Activated CD4-positive, alpha-beta T cell treated with anti-CD3 and anti-CD28 coated beads, Interleukin-2, amount 10 ng/mL, durations not matched to agents 24 days and 14 days (primary cell): ENCODE results near the gene LGR6. TPM values are rescaled to one million over a fixed set of nuclear protein-coding genes. Genes with fewer than 3 reads are reported as not detected.
A peak's percentile ranks its signal among the peaks of the same experiment; 100 is the strongest.
"Not testable (repeated sequence)": the region's sequence is repeated elsewhere in the genome, so short reads cannot be mapped to it uniquely, and the experiment has no call there.

Source experiments
- DNase-seq: peaks from one replicate; pipeline ENCODE4 v3.0.0; 2022
- H3K27ac Mint-ChIP-seq: one replicate; pipeline ENCODE4 v1.8.0; 2022; ENCODE audit warnings: mild to moderate bottlenecking, mixed read lengths
- H3K27me3 Mint-ChIP-seq: one replicate; pipeline ENCODE4 v1.8.0; 2022; ENCODE audit warnings: mixed read lengths
- H3K36me3 Mint-ChIP-seq: one replicate; pipeline ENCODE4 v1.8.0; 2022; ENCODE audit warnings: low read depth, mild to moderate bottlenecking, mixed read lengths
- H3K4me1 Mint-ChIP-seq: one replicate; pipeline ENCODE4 v1.8.0; 2021; ENCODE audit warnings: mixed read lengths
- H3K4me3 Mint-ChIP-seq: one replicate; pipeline ENCODE4 v1.8.0; 2022; ENCODE audit warnings: mild to moderate bottlenecking, moderate library complexity, mixed read lengths
- H3K9me3 Mint-ChIP-seq: one replicate; pipeline ENCODE4 v1.8.0; 2021; ENCODE audit warnings: mixed read lengths
- intact Hi-C: fragments of 100-400 bp; cut with micrococcal nuclease; formaldehyde crosslinking; loops from one replicate; pipeline ENCODE4 v1.15.1; 2023
- total RNA-seq: library from RNA; stranded (reverse); gene quantifications from 2 replicates; pipeline ENCODE4 v1.2.3, GENCODE V29; 2022

LGR6 gene
- total RNA-seq, 1 donor from 2014 or later: not detected

- peak; percentile 74 for DNase-seq
- intact Hi-C loops: loop anchor here (10.0 kb wide), 1 partner anchor 642 kb away; the partner anchor contains the start of gene KDM5B
- Mint-ChIP-seq H3K27ac (peak overlapping the region; percentile 97), H3K27me3 (no peaks in the 10 kb centered on the region), H3K4me1 (peaks cover 75% of the 10 kb centered on the region), H3K9me3 (no peaks in the 10 kb centered on the region), H3K36me3 (peaks cover 30% of the 10 kb centered on the region), H3K4me3 (peak overlapping the region; percentile 99)
Observed at GRCh38 chr1:202162418-202163280, 30.9 kb upstream of the LGR6 start.

- peak overlapping the region; percentile 97 for H3K27ac Mint-ChIP-seq
- peak overlapping the region; percentile 99 for H3K4me3 Mint-ChIP-seq
- peaks cover 23% of the 10 kb centered on the region for H3K36me3 Mint-ChIP-seq
- peak; percentile 58 for DNase-seq
- intact Hi-C loops: loop anchor here (10.0 kb wide), 1 partner anchor 641 kb away; the partner anchor contains the start of gene KDM5B
- H3K4me1 Mint-ChIP-seq: peaks cover 68% of the 10 kb centered on the region
- no peaks in the 10 kb centered on the region for H3K27me3 Mint-ChIP-seq
- H3K9me3 Mint-ChIP-seq: no peaks in the 10 kb centered on the region
Observed at GRCh38 chr1:202163281-202164270, 30.0 kb upstream of the LGR6 start.

GRCh38 chr1:202164271-202165037 is 29.1 kb upstream of the LGR6 start:
- intact Hi-C loops: loop anchor here (10.0 kb wide), 1 partner anchor 640 kb away; the partner anchor contains the start of gene KDM5B
- no peaks in the 10 kb centered on the region for H3K27me3 Mint-ChIP-seq
- peaks cover 14% of the 10 kb centered on the region for H3K36me3 Mint-ChIP-seq
- H3K4me3 Mint-ChIP-seq: peak overlapping the region; percentile 85
- DNase-seq: peak; percentile 93
- peak overlapping the region; percentile 97 for H3K27ac Mint-ChIP-seq
- peaks cover 61% of the 10 kb centered on the region for H3K4me1 Mint-ChIP-seq
- no peaks in the 10 kb centered on the region for H3K9me3 Mint-ChIP-seq

GRCh38 chr1:202165267-202165941 is 28.2 kb upstream of the LGR6 start:
- H3K4me3 Mint-ChIP-seq: peak overlapping the region; percentile 85

GRCh38 chr1:202165942-202166843 is 27.4 kb upstream of the LGR6 start:
- Mint-ChIP-seq H3K4me1 (peaks cover 52% of the 10 kb centered on the region), H3K36me3 (peaks cover 2% of the 10 kb centered on the region), H3K27me3 (no peaks in the 10 kb centered on the region), H3K27ac (peak overlapping the region; percentile 97), H3K4me3 (peak overlapping the region; percentile 85), H3K9me3 (no peaks in the 10 kb centered on the region)
- intact Hi-C loops: loop anchor here (10.0 kb wide), 1 partner anchor 639 kb away; the partner anchor contains the start of gene KDM5B
- DNase-seq: no peak

More at GRCh38 chr1:202165267-202165941, 28.2 kb upstream of the LGR6 start:
- no peaks in the 10 kb centered on the region for H3K9me3 Mint-ChIP-seq
- peaks cover 58% of the 10 kb centered on the region for H3K4me1 Mint-ChIP-seq
- H3K36me3 Mint-ChIP-seq: peaks cover 6% of the 10 kb centered on the region
- DNase-seq: peak; percentile 79
- peak overlapping the region; percentile 97 for H3K27ac Mint-ChIP-seq
- H3K27me3 Mint-ChIP-seq: no peaks in the 10 kb centered on the region
- intact Hi-C loops: loop anchor here (10.0 kb wide), 1 partner anchor 639 kb away; the partner anchor contains the start of gene KDM5B

- peak overlapping the region; percentile 97 for H3K27ac Mint-ChIP-seq
- H3K4me1 Mint-ChIP-seq: peaks cover 47% of the 10 kb centered on the region
- not testable (repeated sequence) for H3K4me3 Mint-ChIP-seq
Observed at GRCh38 chr1:202167054-202167453, 26.5 kb upstream of the LGR6 start.

GRCh38 chr1:202167708-202168415 is 25.7 kb upstream of the LGR6 start:
- Mint-ChIP-seq H3K4me1 (peaks cover 39% of the 10 kb centered on the region), H3K27ac (no peak overlapping the region), H3K27me3 (no peaks in the 10 kb centered on the region), H3K9me3 (no peaks in the 10 kb centered on the region), H3K4me3 (no peak overlapping the region), H3K36me3 (peaks cover 2% of the 10 kb centered on the region)
- intact Hi-C loops: loop anchor here (10.0 kb wide), 1 partner anchor 637 kb away; the partner anchor contains the start of gene KDM5B
- DNase-seq: no peak

More at GRCh38 chr1:202167054-202167453, 26.5 kb upstream of the LGR6 start:
- not testable (repeated sequence) for H3K27me3 Mint-ChIP-seq, DNase-seq, H3K9me3 Mint-ChIP-seq, H3K36me3 Mint-ChIP-seq
- intact Hi-C loops: loop anchor here (10.0 kb wide), 1 partner anchor 638 kb away; the partner anchor contains the start of gene KDM5B

- Mint-ChIP-seq H3K4me1 (peaks cover 30% of the 10 kb centered on the region), H3K27ac (no peak overlapping the region), H3K4me3 (no peak overlapping the region), H3K36me3 (peaks cover 4% of the 10 kb centered on the region), H3K27me3 (no peaks in the 10 kb centered on the region), H3K9me3 (no peaks in the 10 kb centered on the region)
- DNase-seq: no peak
- intact Hi-C loops: loop anchor here (10.0 kb wide), 1 partner anchor 636 kb away; the partner anchor contains the start of gene KDM5B
Observed at GRCh38 chr1:202168861-202169260, 24.7 kb upstream of the LGR6 start.

GRCh38 chr1:202170726-202171125 is 22.9 kb upstream of the LGR6 start:
- no peak overlapping the region for H3K4me3 Mint-ChIP-seq
- H3K27me3 Mint-ChIP-seq: no peaks in the 10 kb centered on the region
- H3K27ac Mint-ChIP-seq: no peak overlapping the region
- H3K9me3 Mint-ChIP-seq: no peaks in the 10 kb centered on the region
- peaks cover 14% of the 10 kb centered on the region for H3K4me1 Mint-ChIP-seq
- peak; percentile 64 for DNase-seq
- peaks cover 2% of the 10 kb centered on the region for H3K36me3 Mint-ChIP-seq
- intact Hi-C loops: no loop called here

GRCh38 chr1:202171292-202172014 is 22.1 kb upstream of the LGR6 start:
- H3K4me3 Mint-ChIP-seq: no peak overlapping the region
- DNase-seq: no peak
- H3K27me3 Mint-ChIP-seq: no peaks in the 10 kb centered on the region
- peaks cover 8% of the 10 kb centered on the region for H3K4me1 Mint-ChIP-seq
- H3K27ac Mint-ChIP-seq: no peak overlapping the region
- no peaks in the 10 kb centered on the region for H3K9me3 Mint-ChIP-seq
- H3K36me3 Mint-ChIP-seq: peaks cover 2% of the 10 kb centered on the region
- intact Hi-C loops: no loop called here

GRCh38 chr1:202172015-202172355 is 21.6 kb upstream of the LGR6 start:
- Mint-ChIP-seq H3K36me3 (peaks cover 2% of the 10 kb centered on the region), H3K4me3 (no peak overlapping the region), H3K4me1 (peaks cover 4% of the 10 kb centered on the region), H3K27me3 (no peaks in the 10 kb centered on the region), H3K27ac (no peak overlapping the region), H3K9me3 (no peaks in the 10 kb centered on the region)
- peak; percentile 56 for DNase-seq
- intact Hi-C loops: no loop called here
